ENCODE measurements around the gene BCAP29. TPM values are rescaled to one million over a fixed set of nuclear protein-coding genes. Genes with fewer than 3 reads are reported as not detected.

The BCAP29 gene
- total and polyA plus RNA-seq, 2 donors (not counting 3 experiments of a cell fraction or from before 2014, with no cell fraction given), result 122 to 162 TPM

GRCh38 chr7:107570298-107570697, 9.7 kb upstream of the BCAP29 start:
- no TSS peak for BruUV-seq (replicated peaks)
- no peaks in the 10 kb centered on the region for H3K9me1 ChIP-seq (replicated peaks; ENCODE audit: control insufficient read depth, extremely low read depth, insufficient read depth, low read length)
- FAIRE-seq, result no peak
- H3K9ac ChIP-seq (replicated peaks; ENCODE audit: extremely low read depth, insufficient read depth, low read length), result no peak overlapping the region
- dilution Hi-C loops (cut with MboI; ENCODE audit: extremely low pct_ligation_motif_present, low sequenced_read_pairs) (no loop called here), intact Hi-C loops (cut with micrococcal nuclease) (no loop called here)
- no peak overlapping the region for H3K4me2 ChIP-seq (ENCODE audit: insufficient read depth, low read length)
- H3K4me3 ChIP-seq (replicated peaks in 1 of 3; ENCODE audit: insufficient read depth in 1 of 3, low read depth in 1 of 3, low read length in 3 of 3), result no peak overlapping the region
- ChIA-PET POLR2A (no interaction called here), CTCF (no interaction called here)
- DNase-seq (ENCODE audit: low read depth, low spot score), result no peak
- H3K79me2 ChIP-seq (ENCODE audit: control insufficient read depth, insufficient read depth, low read length), result peaks cover 4% of the 10 kb centered on the region
- no peaks in the 10 kb centered on the region for H3K36me3 ChIP-seq (ENCODE audit: control insufficient read depth in 2 of 2, extremely low read depth in 1 of 2, insufficient read depth in 2 of 2, low read length in 2 of 2)
- no peaks in the 10 kb centered on the region for H3K9me3 ChIP-seq (replicated peaks; ENCODE audit: control insufficient read depth, insufficient read depth, low read length)
- no peak overlapping the region for H3K27ac ChIP-seq (ENCODE audit: insufficient read depth, low read depth, low read length)
- H2AFZ ChIP-seq (ENCODE audit: low read depth, low read length), result no peak overlapping the region
- no peaks in the 10 kb centered on the region for H3K27me3 ChIP-seq (ENCODE audit: control insufficient read depth in 2 of 2, insufficient read depth in 2 of 2, low read length in 2 of 2)
- no peak for TF ChIP-seq EZH2 (IDR thresholded peaks at IDR 0.05; ENCODE audit: borderline replicate concordance, low read depth, low read length, severe bottlenecking)
- TF ChIP-seq CTCF (IDR thresholded peaks at IDR 0.05; ENCODE audit: extremely low read depth in 1 of 2, insufficient read depth in 1 of 2, low read depth in 1 of 2, low read length in 2 of 2), result no peak
- H4K20me1 ChIP-seq (replicated peaks; ENCODE audit: control insufficient read depth, extremely low read depth, insufficient read depth, low read length), result no peaks in the 10 kb centered on the region
- peaks cover 5% of the 10 kb centered on the region for H3K4me1 ChIP-seq (ENCODE audit: control insufficient read depth, extremely low read depth, insufficient read depth, low read length)

GRCh38 chr7:107573537-107573936, 6.5 kb upstream of the BCAP29 start:
- H3K9me3 ChIP-seq (replicated peaks; ENCODE audit: control insufficient read depth, insufficient read depth, low read length), result no peaks in the 10 kb centered on the region
- no peak overlapping the region for H3K9ac ChIP-seq (replicated peaks; ENCODE audit: extremely low read depth, insufficient read depth, low read length)
- intact Hi-C loops (cut with micrococcal nuclease) (no loop called here), dilution Hi-C loops (cut with MboI; ENCODE audit: extremely low pct_ligation_motif_present, low sequenced_read_pairs) (no loop called here)
- no peaks in the 10 kb centered on the region for H3K9me1 ChIP-seq (replicated peaks; ENCODE audit: control insufficient read depth, extremely low read depth, insufficient read depth, low read length)
- FAIRE-seq, result no peak
- H4K20me1 ChIP-seq (replicated peaks; ENCODE audit: control insufficient read depth, extremely low read depth, insufficient read depth, low read length), result no peaks in the 10 kb centered on the region
- H3K4me2 ChIP-seq (ENCODE audit: insufficient read depth, low read length), result no peak overlapping the region
- H3K4me1 ChIP-seq (ENCODE audit: control insufficient read depth, extremely low read depth, insufficient read depth, low read length), result no peaks in the 10 kb centered on the region
- TF ChIP-seq JUN (IDR thresholded peaks at IDR 0.05; ENCODE audit: borderline replicate concordance, insufficient read depth, insufficient read length, low read depth) (no peak), MYC (IDR thresholded peaks at IDR 0.05; ENCODE audit: low read depth, low read length) (no peak), EZH2 (IDR thresholded peaks at IDR 0.05; ENCODE audit: borderline replicate concordance, low read depth, low read length, severe bottlenecking) (no peak), POLR2AphosphoS5 (IDR thresholded peaks at IDR 0.05; ENCODE audit: insufficient read depth, low read depth, low read length) (no peak), POLR2A (IDR thresholded peaks at IDR 0.05; ENCODE audit: low read depth, low read length) (no peak), FOS (IDR thresholded peaks at IDR 0.05; ENCODE audit: borderline replicate concordance, insufficient read depth, low read length) (no peak), CTCF (IDR thresholded peaks at IDR 0.05; ENCODE audit: extremely low read depth in 1 of 2, insufficient read depth in 1 of 2, low read depth in 1 of 2, low read length in 2 of 2) (no peak), GATA2 (IDR thresholded peaks at IDR 0.05; ENCODE audit: insufficient read depth, insufficient read length, low read depth, low read length) (no peak), MAX (IDR thresholded peaks at IDR 0.05; ENCODE audit: insufficient read depth, insufficient read length) (no peak)
- no TSS peak for BruUV-seq (replicated peaks)
- POLR2A ChIA-PET, result no interaction called here
- DNase-seq (ENCODE audit: low read depth, low spot score), result no peak
- no peak overlapping the region for H2AFZ ChIP-seq (ENCODE audit: low read depth, low read length)
- peaks cover 3% of the 10 kb centered on the region for H3K79me2 ChIP-seq (ENCODE audit: control insufficient read depth, insufficient read depth, low read length)
- H3K27ac ChIP-seq (ENCODE audit: insufficient read depth, low read depth, low read length), result no peak overlapping the region
- H3K36me3 ChIP-seq (ENCODE audit: control insufficient read depth in 2 of 2, extremely low read depth in 1 of 2, insufficient read depth in 2 of 2, low read length in 2 of 2), result no peaks in the 10 kb centered on the region
- H3K27me3 ChIP-seq (ENCODE audit: control insufficient read depth in 2 of 2, insufficient read depth in 2 of 2, low read length in 2 of 2), result no peaks in the 10 kb centered on the region
- no peak overlapping the region for H3K4me3 ChIP-seq (replicated peaks in 1 of 3; ENCODE audit: insufficient read depth in 1 of 3, low read depth in 1 of 3, low read length in 3 of 3)
- CTCF ChIA-PET, result interaction anchor here (0.9 kb wide), 1 partner anchor 110 kb away, joined by 3 read pairs; no protein-coding TSS in a partner anchor

All from endothelial cell of umbilical vein (primary cell).